AG10803 (cell line): ENCODE measurements around the gene NANOS3.

Experiments
- DNase-seq: peaks from one replicate; pipeline ENCODE4 v3.0.0; 2010; ENCODE audit warnings: low read depth
- H3K4me3 ChIP-seq: 2 replicates; pipeline ENCODE4 v1.5.1; 2011; ENCODE audit warnings: mild to moderate bottlenecking, low read length, control low read depth
- TF ChIP-seq, protein P1 (sequence below): conservative IDR thresholded peaks from 2 replicates; pipeline ENCODE4 v1.5.1; 2011; ENCODE audit warnings: mild to moderate bottlenecking, low read length, control low read depth, inconsistent platforms

NANOS3 gene

DNA sequence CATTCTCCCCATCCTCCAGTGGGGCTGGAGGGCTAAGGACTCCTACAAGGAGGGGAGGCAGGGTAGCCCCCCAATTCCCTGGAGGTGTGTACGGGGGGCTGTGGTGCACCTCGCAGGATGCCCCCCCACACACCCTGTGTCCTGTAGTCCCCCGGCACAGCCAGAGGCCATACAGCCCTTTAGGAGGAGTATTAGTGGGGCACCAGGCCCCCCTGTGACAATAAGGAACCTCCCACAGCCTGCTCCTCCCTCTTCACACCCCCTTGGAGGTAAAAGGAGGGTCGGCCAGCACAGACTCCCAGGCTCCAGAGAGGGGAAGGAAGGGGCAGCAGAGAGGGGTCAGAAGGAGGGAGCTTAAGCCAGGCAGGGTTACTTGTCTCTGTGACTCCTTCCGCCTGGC is at the start of gene NANOS3:
Gene NANOS3 (plus strand): TSS at position 301 of the 400 bp plus-strand sequence. CDS start 115 bp downstream, outside the sequence.
- TF ChIP-seq, protein P1, sequence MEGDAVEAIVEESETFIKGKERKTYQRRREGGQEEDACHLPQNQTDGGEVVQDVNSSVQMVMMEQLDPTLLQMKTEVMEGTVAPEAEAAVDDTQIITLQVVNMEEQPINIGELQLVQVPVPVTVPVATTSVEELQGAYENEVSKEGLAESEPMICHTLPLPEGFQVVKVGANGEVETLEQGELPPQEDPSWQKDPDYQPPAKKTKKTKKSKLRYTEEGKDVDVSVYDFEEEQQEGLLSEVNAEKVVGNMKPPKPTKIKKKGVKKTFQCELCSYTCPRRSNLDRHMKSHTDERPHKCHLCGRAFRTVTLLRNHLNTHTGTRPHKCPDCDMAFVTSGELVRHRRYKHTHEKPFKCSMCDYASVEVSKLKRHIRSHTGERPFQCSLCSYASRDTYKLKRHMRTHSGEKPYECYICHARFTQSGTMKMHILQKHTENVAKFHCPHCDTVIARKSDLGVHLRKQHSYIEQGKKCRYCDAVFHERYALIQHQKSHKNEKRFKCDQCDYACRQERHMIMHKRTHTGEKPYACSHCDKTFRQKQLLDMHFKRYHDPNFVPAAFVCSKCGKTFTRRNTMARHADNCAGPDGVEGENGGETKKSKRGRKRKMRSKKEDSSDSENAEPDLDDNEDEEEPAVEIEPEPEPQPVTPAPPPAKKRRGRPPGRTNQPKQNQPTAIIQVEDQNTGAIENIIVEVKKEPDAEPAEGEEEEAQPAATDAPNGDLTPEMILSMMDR = no peak
- no peak for DNase-seq
- H3K4me3 ChIP-seq = no peak within 1 kb of the TSS

DNA sequence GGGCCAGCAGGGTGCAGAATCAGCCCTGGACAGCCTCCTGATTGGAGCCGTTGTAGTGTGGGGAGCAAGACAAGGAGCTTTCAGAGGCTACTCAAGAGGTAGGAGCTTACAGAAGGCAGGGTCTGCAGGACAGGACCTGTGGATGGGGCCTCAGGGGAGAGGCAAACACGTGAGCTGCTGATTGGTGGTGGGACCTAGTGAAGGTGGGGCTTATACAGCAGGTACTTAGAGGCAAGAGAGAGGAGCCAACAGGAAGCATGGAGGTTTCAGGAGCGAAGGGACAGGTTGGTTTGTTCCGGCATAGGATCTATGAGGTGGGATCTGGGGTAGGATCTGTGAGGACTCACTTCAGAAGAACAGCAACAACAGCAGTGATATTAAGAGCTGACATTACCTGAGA is 49.3 kb upstream of the NANOS3 start:
- H3K4me3 ChIP-seq = no peak overlapping the region
- no peak for DNase-seq
- TF ChIP-seq, protein P1 = no peak

DNA sequence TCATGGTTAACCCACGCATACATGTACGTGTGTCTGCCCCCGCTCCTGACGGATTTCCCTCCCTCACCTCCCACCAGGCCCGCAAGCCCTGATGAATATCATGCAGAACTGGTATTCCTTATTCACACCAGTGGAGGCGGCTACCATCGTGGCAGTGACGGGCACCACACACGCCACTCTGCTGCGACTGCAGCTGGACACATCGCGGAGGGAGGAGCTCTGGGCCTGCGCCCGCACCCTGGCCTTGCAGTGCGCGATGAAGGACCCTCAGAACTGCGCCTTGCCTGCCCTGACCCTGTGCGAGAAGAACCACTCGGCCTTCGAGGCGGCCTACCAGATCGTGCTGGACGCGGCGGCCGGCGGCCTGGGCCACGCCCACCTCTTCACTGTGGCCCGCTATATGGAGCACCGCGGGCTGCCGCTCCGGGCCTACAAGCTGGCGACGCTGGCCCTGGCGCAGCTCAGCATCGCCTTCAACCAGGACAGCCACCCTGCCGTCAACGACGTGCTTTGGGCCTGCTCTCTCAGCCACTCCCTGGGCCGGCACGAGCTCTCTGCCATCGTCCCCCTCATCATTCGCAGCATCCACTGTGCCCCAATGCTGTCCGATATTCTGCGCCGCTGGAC is 46.7 kb upstream of the NANOS3 start:
- H3K4me3 ChIP-seq = no peak overlapping the region
- DNase-seq = no peak
- TF ChIP-seq, protein P1 = no peak

DNA sequence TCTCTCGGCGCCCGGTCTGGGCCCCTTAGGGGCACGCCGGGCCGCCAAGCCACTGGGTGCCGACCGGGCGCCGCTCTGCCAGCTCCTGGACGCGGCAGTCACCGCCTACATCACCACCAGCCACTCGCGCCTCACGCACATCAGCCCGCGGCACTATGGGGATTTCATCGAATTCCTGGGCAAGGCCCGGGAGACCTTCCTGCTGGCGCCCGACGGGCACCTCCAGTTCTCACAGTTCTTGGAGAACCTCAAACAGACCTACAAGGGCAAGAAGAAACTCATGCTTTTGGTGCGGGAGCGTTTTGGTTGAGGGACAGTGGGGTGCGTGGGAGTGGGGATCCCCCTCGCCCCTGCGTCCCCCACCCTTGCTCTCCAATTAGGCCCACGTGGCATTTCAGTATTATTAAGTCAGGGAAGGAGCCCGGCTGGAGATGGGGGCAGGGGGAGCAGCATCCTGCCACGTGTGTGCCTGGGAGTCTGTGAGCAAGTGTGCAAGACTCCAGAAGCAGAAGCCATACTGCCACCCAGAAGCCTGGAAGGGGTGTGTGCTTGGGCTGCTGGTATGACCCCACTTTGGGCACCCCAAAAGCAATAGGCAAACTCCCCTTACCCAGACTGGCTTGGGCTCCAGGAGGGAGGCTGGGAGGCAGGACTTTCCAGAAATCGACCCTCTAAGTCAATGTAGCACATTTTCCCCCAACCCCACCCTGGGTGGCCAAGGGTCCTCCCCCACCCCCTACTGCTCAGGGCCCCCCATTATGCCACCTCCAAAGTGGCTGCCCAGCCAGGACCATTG is 46.0 kb upstream of the NANOS3 start:
- TF ChIP-seq, protein P1 = no peak
- DNase-seq = peak; percentile 48

DNA sequence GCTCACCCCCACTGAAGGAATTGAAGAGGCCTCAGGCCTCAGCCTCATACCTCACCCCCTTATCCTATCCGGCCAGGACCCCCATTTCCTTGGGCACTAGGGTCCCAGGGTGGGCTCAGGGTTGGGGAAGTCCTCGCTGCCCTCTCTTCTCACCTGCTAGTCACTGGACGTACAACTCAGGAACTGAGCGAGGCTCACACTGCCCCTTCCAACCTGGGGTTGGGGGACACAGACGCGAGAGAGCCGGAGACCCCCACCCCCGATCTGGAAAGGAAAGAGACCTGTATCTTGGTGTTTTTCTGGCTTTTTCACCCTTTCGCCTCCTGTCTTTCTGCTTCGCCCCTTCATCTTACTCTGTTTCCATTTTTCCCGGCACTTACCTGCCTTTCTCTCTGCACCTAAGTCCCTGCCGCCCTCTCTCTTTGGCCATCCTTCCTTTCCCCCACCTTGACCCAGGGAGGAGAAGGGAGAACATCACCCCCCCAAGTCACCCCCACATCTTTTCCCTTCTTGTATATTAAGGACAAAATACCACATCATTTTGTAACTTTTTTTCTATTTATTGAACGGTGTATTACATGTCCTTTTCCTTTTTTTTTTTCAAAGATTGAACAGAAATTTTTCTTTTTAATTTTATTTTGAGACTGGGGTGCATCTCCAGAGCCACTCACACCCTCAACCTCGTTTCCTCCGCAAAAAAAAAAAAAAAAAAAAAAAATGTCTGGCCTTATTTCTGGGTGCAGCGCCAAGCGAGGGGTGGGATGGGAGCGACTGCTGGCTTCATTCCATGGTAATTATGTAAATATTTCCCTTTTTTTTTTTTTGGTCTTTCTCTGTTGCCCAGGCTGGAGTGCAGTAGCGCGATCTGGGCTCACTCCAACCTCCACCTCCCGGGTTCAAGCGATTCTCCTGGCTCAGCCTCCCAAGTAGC is 45.1 kb upstream of the NANOS3 start:
- no peak for DNase-seq
- TF ChIP-seq, protein P1 = no peak
- no peak overlapping the region for H3K4me3 ChIP-seq

More for the DNA sequence above, 46.0 kb upstream of the NANOS3 start:
- H3K4me3 ChIP-seq = no peak overlapping the region

DNA sequence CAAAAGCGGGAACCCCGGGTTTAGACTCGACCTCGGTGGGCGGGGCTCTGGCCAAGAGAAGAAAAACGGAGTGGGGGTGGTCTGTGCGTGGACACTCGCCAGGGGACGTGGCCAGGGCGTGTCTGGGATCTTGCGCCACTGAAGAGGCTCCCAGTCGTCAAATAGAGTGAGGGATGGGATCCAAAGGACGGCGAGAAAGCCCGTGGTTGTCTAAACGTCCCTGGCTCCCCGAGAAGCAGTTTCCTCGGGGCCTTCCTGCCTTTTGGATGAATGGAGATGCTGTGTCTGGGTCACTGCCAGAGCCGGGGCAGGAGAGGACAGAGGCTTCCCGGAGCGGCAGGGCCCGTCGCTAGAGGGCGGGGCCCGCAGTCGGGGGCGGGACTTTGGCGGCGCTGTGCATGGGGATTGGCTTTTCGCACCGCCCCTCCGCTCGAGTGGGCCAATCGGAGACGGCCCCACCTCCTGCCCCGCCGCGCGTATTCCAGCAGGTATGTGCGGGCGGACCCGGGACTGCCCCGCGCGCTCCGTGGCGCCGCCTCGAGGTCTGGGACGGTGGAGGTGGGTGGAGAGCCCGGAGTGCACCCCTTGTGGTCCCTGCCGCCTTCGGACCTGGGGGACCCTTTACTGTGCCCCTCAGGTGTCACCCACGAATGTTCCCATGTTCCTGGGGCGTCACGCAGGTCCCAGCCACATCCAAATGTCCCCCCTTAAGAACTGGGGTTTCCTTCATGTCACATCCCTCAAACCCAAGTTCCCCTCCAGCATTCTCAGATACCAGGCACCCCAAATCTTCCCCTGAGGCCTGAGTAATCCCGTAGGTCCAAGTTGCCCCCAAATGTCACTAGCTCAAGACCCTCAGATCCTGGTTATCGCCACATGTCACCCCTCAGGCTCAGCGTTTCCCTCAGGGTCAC is 43.3 kb upstream of the NANOS3 start:
- H3K4me3 ChIP-seq = no peak overlapping the region; the same call in 1 of the 2 replicates
- TF ChIP-seq, protein P1 = peak; percentile 40
- peak; percentile 89 for DNase-seq
